ENCODE data around the gene TRIM28. TPM values are rescaled to one million over a fixed set of nuclear protein-coding genes. Genes with fewer than 3 reads are reported as not detected.

The TRIM28 gene
- total RNA-seq, 1 experiment from 2014 or later, result 908 TPM

DNA sequence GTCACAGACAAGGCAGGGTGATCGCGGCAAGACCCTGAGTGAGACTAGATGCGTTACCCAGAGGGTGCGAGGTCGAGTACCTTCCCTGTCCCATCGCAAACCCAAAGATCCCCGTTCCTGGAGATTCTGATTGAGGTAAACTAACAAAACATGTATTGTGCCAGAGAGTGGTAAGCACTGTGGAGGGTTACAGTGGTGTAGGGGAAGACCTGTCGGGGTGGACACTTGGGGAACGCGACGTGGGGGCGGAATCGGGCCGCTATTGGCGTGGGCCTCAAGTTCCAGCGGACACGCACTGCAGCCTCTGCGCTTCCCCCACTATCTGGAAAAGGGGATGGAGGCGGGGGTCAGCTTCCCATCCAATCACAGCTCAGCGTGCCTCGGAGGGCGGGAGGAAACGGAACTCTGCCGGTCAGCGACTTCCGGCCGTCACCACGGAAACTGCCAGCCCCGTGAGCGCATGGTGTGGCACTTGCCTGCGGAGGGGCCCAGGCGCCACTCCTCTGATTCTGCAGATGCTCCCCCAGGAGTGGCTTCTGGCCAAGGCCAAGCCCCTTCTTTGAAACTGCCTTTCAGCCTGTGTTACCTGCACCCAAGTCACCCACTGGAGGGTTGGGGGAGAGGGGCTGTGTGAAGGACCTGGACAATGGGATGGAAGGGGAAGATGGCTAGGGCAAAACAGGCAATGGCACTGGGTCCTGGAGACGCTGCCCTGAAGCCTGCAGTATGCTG lies 15.6 kb downstream of the TRIM28 start (continued):
- TF ChIP-seq RAD21 (IDR thresholded peaks at IDR 0.05; ENCODE audit: low read depth), result no peak
- TF ChIP-seq SP1 (IDR thresholded peaks at IDR 0.05; ENCODE audit: low read depth), result peak; percentile 78
- peak; percentile 85 for TF ChIP-seq SIN3A (IDR thresholded peaks at IDR 0.05; ENCODE audit: low read depth)

DNA sequence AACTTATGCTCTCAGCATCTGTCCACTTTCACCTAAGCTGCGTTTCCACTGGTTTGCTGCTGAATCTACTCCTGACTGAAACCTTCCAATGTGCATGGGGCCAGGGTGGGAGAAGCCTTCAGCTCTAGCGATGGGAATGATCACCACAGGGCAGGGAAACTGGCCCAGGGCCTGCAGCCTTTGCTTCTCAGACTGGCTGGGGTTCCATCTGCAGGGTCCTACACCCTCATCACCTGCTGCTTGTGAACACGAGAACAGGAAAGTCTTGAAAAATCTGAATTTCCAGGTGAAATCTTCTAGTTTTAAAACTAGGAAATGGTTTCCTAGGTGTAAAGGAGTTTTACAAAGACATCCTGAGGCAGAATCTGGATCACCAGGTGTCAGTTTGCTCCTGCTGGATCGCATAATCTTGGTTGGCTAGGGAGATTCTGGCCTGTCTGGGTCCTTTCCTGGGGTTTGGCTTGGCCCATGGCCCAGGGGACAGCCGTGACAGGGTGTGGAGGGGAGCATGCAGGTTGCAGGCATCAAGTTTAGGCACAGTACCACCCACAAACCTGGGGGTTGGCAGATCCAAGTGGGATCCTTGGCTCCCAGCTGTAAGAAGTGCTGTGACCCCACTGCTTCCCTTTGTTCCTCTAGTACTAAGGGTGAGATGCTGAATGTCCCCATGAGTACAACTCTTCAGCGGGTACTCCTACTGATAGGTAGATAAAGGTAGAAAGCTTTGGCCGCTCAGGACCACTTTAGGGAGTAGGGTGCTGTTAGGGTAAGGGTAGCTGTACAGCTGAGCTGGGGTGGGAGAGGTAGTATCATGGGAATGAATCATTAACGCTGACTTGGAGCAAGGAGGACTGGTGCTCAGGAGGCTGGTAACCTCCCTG lies 16.4 kb downstream of the TRIM28 start:
- Histone ChIP-seq H3K4me1 (ENCODE audit: control insufficient read depth in 1 of 2, insufficient read depth in 2 of 2, low read length in 2 of 2) (peaks cover 18 to 39% of the 10 kb centered on the region in 2 experiments), H3K9me3 (ENCODE audit: control insufficient read depth in 1 of 2, insufficient read depth in 1 of 2, low read depth in 1 of 2, low read length in 2 of 2) (no peaks in the 10 kb centered on the region), H3K79me2 (ENCODE audit: insufficient read depth, low read length) (peaks cover 44% of the 10 kb centered on the region), H4K20me1 (ENCODE audit: insufficient read depth) (no peaks in the 10 kb centered on the region), H3K27me3 (ENCODE audit: insufficient read depth, low read length) (no peaks in the 10 kb centered on the region), H3K4me2 (ENCODE audit: low read length) (peak overlapping the region; percentile 79), H3K9me2 (ENCODE audit: insufficient read depth) (no peaks in the 10 kb centered on the region), H3K4me3 (replicated peaks in 1 of 2; ENCODE audit: low read depth in 1 of 2, low read length in 2 of 2) (peak overlapping the region; percentile 74 to 99), H2AFZ (ENCODE audit: low read depth, low read length, poor library complexity, severe bottlenecking) (no peak overlapping the region), H3K27ac (ENCODE audit: low read depth, low read length) (peak overlapping the region; percentile 98), H3K9ac (ENCODE audit: low read length) (peak overlapping the region; percentile 94), H3K36me3 (ENCODE audit: control insufficient read depth in 1 of 2, insufficient read depth in 2 of 2, low read length in 2 of 2) (peaks cover 7 to 20% of the 10 kb centered on the region in 2 experiments; a peak in 2 of 4 replicates)
- ChIA-PET RAD21 (ENCODE audit: low non-redundant PET in 1 of 2, low total read pairs in 2 of 2, uncharacterized antibody in 2 of 2, unreplicated experiment in 2 of 2) (no interaction called here), POLR2A (interaction anchor here (0.9 to 1.4 kb wide), 7 partner anchors 8 to 46 kb away, joined by 3 to 17 read pairs (median 7); partner anchors contain the start of genes MZF1, TRIM28 and ZBTB45), CTCF (interaction anchor here (1.0 kb wide), 1 partner anchor 41 kb away, joined by 5 read pairs; the partner anchor contains the start of gene ZBTB45)
- TF ChIP-seq EZH2 (IDR thresholded peaks at IDR 0.05) (no peak), SRF (IDR thresholded peaks at IDR 0.05; ENCODE audit: low read depth) (no peak), YY1 (IDR thresholded peaks at IDR 0.05; ENCODE audit: extremely low read depth, insufficient replicate concordance, low read depth, low read length) (no peak), SIN3A (IDR thresholded peaks at IDR 0.05; ENCODE audit: low read depth) (no peak), CEBPB (IDR thresholded peaks at IDR 0.05; ENCODE audit: low read depth) (no peak), EGR1 (IDR thresholded peaks at IDR 0.05; ENCODE audit: low read depth) (no peak), ZNF274 (IDR thresholded peaks at IDR 0.05; ENCODE audit: low read depth, low read length) (no peak)
- TF ChIP-seq, protein P1, sequence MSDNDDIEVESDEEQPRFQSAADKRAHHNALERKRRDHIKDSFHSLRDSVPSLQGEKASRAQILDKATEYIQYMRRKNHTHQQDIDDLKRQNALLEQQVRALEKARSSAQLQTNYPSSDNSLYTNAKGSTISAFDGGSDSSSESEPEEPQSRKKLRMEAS (IDR thresholded peaks at IDR 0.05), result no peak
- DNase-seq (ENCODE audit: low read depth, low spot score) (no peak), ATAC-seq (no peak)
- intact Hi-C loops (cut with micrococcal nuclease), result no loop called here
- no TSS peak for BruUV-seq (replicated peaks)

Data from HCT116 (cell line).